Bone marrow (tissue), 2 donors: Measurements from ENCODE around the gene DNM3.

Source experiments
- DNase-seq, 2 donors: peaks; one replicate each; lab custom pipeline; 2025; lab: John Stamatoyannopoulos, UW

DNM3 gene

DNA sequence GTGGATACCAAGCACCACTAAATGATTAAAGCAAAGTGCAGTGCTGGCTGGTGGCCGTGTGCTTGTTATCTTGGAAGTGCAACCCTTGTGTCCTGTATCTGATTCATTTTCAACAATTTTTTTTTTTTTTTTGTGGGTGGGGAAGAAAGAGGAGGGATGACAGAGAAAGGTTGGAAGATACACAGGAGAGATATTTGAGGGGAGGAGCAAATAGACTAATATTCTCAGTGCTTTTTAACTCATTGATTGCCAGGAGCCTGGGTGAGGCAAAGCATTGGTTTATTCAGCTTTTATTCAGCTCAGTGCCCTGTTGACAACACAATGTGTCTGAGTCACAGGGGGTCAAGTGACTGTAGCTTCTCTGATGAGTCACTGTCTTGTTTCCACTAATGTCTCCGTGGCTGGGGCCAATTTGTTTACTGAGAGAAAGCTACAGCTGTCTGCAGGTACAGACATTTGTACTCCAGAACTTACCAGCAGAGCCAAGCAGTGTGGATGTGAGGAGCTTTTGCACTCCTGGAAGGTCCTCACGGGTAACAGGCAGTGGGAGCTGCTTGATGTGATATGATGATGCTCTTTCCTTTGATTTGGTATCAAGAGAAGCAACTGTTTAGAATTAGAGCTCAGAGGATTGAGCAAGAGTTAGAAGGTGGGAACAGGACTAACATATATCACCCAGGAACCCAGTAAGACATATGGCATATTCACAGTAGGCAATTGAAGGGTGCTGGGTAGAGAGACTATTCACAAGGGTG is 23.6 kb upstream of the DNM3 start:
- peak in 1 of 2 donors; percentile 22 for DNase-seq

DNA sequence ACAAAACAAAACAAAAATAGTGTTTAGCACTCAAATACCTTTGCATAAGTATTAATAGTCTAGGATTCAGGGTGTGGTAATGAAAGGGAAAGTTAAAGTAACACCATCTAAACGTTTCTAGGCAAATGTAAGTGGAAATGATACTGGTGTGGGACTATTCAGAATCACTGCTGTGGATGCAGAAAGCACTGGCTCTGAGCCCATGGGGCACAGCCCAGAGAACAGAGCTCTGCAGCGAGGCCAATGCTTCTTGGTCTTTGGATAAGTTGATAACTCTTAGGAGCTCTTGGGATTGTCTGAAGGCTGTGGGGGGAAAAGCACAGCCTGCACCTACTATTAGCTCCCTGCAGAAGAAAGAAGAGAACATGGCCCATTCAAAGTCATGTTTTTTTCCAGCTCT is 21.4 kb upstream of the DNM3 start:
- DNase-seq = no peak

- no peak for DNase-seq
Measured at GRCh38 chr1:171826973-171827372, 14.3 kb upstream of the DNM3 start.

DNA sequence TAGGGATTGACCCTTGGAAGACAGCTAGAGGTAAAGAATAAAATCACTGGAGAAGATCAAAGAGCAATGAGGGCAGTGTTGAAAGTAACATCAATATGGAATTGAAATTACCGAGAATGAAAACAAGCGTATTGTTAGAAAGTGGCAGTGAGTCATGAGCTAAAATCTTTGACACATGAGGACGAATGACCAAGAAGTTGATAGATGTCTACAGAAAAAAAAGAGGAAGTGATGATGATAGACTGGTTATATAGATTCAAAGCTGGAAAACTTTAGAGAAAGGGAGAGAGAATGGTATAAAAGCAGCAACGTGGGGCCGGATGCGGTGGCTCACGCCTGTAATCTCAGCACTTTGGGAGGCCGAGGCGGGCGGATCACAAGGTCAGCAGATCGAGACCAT is 12.5 kb upstream of the DNM3 start:
- peak in 1 of 2 donors; percentile 23 for DNase-seq

DNA sequence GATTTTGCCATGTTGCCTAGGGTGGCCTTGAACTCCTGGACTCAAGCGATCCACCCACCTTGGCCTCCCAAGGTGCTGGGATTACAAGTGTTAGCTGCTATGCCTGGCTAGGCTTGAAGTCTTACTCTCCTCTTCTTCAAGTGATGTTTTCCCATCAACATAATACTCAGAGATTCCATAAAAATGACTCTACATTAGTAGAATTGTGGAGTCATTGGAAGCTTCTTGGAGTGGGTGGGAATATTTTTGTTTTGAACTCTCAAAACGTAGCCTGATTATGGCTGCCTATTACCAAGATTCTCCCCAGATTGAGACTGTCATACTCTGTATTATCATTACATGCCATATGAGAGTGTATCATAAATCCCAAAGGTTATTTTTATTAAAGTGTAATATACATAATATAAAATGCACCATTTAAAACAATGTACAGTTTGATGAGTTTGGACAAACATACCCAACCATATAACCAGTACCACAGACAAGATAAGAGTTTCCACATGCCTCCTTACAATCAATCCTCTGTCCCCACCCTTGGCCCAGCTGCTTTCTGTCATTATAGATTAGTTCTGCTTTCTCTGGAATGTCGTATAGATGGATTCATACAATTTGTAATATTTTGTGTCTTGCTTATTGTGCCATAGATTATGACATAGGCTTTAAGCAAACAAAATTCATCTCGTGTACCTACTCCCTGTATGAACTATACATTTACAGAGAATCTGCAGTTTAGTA is 8.0 kb upstream of the DNM3 start:
- DNase-seq = no peak

- DNase-seq = no peak
Measured at GRCh38 chr1:171834821-171835220, 6.5 kb upstream of the DNM3 start.

DNA sequence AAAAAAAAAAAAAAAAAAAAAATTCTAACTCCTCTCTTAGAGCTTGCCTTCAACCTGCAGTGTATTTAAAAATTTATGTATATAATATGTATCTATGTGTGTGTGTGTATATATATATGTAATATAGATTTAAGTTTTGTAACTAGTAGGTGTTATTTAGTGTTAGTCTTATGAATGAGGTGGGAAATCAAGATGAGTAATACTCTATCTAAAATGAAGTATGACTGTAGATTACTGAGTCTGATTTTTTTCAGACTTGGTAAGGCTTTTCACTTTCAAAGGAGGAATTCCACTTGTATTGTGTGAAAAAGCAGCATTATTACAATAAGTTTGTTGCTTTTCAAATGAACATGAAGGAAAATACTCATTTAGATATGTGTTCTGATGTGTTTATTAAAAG is 5.4 kb upstream of the DNM3 start:
- no peak for DNase-seq

GRCh38 chr1:171841931-171842761 is 848 bp downstream of the DNM3 start:
- DNase-seq = no peak

- no peak for DNase-seq
Measured at GRCh38 chr1:171844381-171844780, 3.1 kb downstream of the DNM3 start.

GRCh38 chr1:171845998-171846397 is 4.7 kb downstream of the DNM3 start:
- DNase-seq = no peak

- no peak for DNase-seq
Measured at GRCh38 chr1:171849245-171849898, 8.1 kb downstream of the DNM3 start.

DNA sequence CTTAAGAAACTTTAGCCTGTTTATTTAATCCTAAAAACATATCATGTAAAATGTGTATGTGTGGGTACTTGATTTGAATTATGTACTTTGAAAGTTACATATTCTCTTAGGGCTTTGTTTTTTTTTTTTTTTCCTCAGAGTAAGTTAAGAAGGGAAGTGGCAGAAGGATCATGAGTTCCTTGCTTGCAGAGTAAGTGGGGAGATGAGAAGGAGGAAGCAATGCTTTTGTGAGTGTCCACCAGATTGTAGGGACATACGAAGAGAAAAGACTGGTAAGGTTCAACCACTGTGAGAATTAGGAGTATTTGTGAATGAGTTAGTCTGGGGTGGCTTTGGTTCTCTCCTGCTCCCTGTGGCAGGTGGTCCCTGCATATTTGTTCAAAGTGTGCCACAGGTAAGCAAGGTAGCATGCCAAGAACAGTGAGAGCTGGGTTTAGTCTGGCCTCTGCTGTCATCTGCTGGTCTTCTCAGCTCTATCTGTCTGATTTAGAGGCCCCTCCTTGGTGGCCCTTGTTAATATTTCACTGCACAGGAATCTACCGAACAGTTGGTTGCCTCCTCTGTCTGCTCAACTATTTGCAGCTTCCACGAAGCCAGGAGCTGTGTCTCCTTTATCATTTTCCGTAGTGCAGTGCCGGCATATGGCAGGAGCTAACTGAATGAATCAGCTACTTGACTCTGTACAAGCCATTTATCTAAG is 9.5 kb downstream of the DNM3 start:
- DNase-seq = no peak

GRCh38 chr1:171852272-171852671 is 11.0 kb downstream of the DNM3 start:
- DNase-seq = no peak

- no peak for DNase-seq
Measured at GRCh38 chr1:171855381-171855780, 14.1 kb downstream of the DNM3 start.

GRCh38 chr1:171858696-171859095 is 17.4 kb downstream of the DNM3 start:
- no peak for DNase-seq

GRCh38 chr1:171860696-171861095 is 19.4 kb downstream of the DNM3 start:
- DNase-seq = no peak

DNA sequence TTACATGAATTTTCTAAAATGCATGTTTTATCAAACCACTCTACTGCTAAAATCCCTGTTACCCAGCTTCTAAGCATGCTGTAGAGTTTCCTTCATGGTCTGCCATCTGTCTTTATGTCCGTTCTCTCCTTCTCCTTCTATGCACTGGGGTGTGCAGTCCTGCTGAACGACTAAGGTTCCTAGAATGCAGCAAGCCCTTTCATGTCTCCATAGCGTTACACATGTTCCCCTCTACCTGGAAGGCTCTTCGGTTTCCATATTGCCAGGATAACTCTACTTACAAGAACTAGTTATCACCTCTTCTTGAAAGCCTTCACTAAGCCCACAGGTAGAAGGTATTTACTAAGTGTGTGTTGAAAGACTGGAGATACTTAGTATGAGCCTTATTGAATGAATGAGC is 22.2 kb downstream of the DNM3 start:
- no peak for DNase-seq

GRCh38 chr1:171864308-171864707 is 23.0 kb downstream of the DNM3 start:
- no peak for DNase-seq

GRCh38 chr1:171865106-171865505 is 23.8 kb downstream of the DNM3 start:
- DNase-seq = no peak

DNA sequence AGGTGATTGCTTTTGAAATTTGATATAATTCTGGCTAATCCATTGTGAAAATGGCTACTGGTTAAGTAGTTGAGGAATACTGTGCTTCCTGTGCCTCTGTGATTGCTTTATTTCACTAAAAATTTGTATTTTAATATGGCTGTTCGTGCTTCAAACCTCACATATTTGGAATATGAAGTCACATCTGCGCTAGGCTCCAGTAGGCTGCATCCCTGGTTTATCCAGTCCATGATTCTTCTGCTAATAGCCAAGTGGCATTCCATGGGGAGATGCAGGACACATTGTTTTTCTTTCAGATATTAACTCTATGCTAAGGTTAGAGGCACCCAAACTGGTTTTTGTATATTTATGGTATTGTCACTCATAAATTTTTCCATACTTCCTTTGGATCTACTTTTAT is 25.9 kb downstream of the DNM3 start:
- DNase-seq = no peak

DNA sequence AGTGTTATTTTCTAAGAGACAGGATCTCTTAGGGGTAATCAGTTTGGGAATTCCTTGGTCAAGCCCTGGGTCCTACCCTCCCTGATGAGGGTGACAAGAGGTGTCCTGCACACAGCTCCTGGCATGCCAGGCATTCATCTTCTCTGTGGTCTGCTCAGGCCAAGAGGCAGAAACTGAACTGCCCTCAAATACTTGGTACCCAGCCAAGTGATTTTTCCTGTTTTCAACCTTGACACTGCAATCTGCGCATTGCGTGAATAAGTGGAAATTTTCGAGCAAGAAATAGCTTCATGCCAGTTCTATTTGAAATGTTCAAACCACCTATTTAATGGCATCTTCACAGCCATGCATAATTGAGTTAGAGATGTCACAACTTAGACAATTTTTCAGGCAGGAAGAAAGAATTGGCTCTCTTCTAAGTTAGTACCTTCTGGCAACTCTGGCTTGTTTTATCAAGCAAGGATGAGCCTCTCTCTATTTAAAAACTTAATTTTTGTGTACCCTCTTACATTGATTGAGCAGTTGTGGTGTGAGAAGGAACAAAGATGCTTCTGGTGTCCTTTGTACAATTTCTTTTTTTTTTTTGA is 27.0 kb downstream of the DNM3 start:
- DNase-seq = no peak
